Raji (cell line): ENCODE results near the gene PNKP.
A peak's percentile ranks its signal among the peaks of the same experiment; 100 is the strongest.

ENCODE experiments used
- POLR2A ChIP-seq: IDR thresholded peaks from 2 replicates; pipeline ENCODE4 v1.6.1; 2011; ENCODE audit warnings: low read depth, low read length, control low read depth; ENCODE audit not compliant: insufficient read depth

PNKP gene

GRCh38 chr19:49866933-49867782 is at the start of gene PNKP:
Gene PNKP, minus strand, starts transcription at chr19:49867576. Its CDS starts 372 bp downstream, at chr19:49867204.
- peak; percentile 89 for TF ChIP-seq POLR2A

- no peak for TF ChIP-seq POLR2A
These were observed 47.9 kb upstream of the PNKP start for GRCh38 chr19:49915271-49915670.

- TF ChIP-seq POLR2A, result no peak
These were observed 46.3 kb upstream of the PNKP start for GRCh38 chr19:49913720-49914119.

GRCh38 chr19:49912965-49913685 is 45.7 kb upstream of the PNKP start:
- TF ChIP-seq POLR2A, result no peak

GRCh38 chr19:49911381-49912145 is 44.2 kb upstream of the PNKP start:
- no peak for TF ChIP-seq POLR2A

DNA sequence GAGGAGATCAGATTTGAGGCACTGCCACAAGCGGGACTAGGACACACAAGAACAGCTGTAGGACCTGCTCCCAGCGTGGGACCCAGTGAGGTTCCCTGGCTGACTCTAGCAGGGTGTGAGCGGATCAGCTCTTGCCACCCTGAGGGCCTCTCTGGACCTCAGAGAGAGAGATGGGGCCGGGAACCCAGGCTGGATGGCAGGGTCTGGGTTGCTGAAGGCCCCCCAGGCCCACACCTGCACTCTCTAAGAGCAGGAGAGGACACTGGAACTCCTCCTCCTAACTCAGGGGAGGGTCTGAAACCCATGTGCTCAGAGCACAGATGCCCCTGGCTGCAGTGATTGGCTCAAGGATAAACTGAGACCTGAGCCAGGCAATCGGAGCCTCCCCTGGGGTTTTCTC is 42.8 kb upstream of the PNKP start:
- TF ChIP-seq POLR2A, result no peak

DNA sequence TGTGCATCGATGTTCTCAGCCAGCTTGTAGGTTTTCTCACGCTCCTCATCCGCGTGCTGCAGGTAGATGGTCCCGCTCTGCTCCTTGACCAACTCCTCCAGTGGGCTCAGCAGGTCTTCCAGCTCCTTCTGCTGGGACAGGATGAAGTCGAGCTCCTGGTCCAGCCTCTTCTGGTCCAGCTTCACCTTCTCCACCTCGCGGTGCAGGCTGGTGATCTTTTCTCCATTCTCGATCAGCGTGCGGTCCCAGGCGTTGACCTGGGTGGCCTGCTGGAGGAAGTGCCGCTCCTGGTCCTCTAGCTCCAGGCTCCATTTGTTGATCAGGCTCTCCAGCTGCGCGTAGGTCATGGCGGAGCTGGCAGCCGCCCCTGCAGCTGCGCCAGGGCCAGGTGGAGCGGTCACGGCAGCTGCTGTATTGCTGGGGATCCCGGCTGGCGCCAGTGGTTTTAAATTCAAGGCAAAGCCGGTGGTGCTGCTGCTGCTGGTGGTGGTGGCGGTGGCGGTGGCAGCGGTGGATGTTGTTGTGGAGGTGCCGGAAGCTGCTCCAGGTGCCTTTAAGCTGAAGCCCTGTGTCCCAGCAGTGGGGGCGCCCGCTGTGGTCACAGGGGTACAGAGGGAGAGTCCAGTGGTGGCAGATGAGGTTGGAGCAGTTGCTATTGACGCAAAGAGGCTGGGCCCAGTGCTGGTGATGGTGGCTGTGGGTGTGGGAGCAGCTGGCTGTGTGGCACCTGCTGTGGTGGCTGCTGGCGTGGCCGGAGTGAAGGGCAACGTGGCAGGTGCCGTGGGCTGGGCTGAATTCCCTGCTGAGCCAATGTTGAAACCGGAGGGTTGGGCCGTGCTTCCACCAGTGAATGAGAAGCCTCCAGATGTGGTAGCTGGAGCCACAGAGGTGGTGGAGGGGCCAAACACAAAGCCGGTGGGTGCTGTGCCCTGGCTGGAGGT is 41.4 kb upstream of the PNKP start:
- no peak for TF ChIP-seq POLR2A

DNA sequence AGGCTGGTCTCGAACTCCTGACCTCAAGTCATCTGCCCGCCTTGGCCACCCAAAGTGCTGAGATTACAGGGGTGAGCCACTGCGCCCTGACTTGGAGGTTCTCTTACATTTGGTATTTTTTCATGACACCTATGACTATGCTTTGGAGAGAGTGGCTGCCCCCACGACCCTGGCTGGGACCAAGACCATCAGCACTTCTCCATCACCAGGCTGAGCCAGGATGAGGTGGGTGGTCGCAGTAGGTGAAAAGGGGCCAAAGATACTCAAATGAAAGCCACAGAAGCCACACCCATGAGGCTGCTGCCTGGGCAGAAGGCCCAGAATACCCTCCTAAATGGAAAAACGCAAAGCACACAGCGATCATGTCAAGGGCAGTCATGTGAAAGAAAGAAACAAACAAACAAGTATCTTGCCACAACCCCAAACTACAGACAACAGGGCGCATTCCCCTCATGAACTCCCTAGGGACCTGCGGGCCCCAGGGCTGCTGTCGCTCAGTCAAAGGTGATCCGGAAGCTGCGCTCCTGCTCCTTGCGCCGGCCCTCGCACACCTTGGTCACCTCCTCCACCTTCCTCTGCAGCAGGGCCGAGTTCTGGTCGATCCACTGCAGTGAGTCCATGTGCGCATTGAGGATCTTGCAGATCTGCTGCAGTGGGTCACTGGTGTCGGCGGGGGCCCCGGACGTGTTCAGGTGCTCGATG is 40.5 kb upstream of the PNKP start:
- no peak for TF ChIP-seq POLR2A

DNA sequence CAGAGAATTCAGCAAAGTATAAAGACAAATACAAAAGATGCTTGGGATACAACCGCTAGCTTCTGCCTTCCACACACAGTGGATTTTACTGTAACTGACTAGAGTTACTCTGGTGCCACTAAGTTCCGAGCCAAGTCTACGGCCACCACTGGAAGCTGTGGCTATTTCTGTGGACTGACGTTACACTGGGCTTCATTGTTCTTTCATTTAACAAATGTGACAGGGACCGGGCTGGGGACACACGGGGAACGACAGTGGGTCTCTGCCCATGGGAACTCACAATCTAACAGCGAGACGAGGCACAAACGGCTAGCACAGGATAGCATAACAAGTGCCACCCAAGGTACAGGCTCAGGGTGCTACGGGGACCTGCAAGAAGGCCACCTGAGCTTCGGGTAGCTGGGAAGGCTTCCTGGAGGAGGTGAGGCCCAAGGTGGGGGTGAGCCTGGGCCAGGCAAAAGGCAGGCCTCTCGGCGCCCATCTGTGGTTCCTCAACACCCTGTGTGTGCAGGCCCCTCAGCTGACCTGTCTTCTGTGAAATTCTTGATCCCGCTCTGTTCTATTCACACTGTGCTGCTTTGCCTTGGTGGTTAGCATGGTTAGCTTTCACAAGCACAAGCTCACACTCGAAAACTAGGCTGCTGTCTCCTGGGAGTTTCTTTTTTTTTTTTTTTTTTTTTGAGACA is 39.6 kb upstream of the PNKP start:
- TF ChIP-seq POLR2A, result no peak

DNA sequence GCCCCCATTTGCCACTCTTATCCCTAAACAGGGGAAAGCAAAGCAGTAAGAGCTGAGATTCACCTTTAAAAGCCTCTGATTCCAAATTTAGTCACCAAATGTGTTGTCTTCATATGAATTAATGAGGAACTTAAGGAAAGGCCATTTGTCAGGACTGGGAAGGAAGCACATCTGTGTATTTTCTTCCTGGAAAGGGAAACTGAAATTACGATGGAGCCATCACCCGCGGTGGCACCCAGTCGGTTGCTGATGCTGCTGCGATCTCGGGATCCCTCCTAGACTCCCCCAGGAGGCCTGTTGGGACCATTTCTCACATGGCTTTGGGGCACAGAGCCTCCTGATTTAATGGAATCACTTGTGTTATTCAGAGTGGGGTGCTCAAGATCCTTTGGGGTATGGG is 36.8 kb upstream of the PNKP start:
- TF ChIP-seq POLR2A, result no peak

DNA sequence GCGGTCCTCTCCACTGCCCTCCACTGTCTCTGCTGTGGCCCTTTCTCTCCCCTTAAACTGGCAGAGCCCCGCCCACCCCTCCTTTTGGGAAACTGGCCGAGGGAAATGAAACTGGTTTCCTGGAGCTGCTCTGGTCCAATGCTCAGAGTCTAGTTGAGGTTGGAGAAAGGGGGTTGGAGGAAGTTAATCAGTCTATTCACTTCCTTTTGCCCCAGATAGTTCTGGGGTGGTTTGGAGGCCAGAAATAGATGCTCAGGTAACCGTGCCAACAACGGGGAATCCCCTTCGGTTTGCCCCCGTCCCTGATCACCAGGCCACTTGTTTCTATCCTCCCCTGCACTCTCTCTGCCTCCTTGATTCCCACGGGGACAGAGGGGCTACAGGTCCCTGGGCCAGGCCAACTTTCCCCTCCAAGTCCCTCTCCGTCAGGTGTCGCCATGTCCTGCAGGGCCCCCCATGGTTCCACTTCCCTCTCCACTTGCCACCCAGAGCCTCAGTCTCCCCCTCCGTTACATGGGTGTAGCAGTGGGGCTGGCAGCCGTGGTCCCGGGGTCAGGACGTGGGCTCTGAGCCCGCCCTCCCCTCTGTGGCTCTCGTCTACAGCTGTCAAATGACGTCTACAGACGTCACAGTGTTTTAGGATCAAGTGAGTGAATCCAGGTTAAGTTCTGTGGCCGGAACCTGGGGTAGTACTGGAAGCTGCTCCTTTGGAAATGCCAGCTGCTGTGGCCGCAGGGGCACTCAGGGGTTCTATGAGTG is 29.7 kb upstream of the PNKP start, which contains the start of gene IL4I1:
TSS of gene IL4I1 (minus strand) at position 25 of the 759 bp plus-strand sequence. CDS start 727 bp downstream, outside the sequence.
- 0 out of 2 replicates have a peak, but pooled peaks have one; percentile 7 for TF ChIP-seq POLR2A

DNA sequence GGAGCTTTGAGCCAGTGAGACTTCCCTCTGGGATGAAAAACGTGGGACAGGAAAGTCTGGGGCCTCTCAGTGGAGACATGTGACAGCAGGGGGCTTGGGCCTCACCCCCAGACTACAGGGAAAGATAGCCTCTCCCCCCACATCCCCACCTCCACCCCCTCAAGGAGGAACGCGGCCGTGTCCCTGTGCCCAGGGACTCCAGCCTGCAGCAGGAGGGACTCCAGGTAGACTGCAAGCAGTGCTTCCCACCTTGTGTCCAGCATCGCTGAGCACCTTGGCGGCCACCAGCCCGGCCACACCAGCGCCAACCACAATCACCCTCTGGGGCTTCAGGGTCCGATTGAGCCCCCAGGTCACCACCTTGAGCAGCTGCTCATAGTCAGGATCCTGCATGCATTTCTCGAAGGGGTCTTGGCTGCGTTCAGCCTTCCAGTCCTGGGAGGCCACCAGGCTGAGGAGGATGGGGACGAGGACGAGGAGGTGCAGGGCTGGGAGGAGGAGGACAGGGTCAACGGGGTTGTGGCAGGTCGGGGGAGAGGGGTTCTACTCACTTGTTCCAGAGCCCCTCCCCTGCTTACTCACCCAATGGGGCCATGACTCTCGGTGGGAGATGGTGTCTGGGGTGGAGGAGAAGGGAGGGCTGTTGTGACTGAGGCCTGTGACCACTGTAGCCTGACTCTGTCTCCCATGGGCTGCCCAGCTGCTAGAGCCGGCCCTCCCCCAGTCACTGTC is 28.4 kb upstream of the PNKP start:
- no peak for TF ChIP-seq POLR2A
